Peyer's patch (tissue), 4 donors: ENCODE measurements around the gene ABLIM2.

Experiments used
- POLR2A ChIP-seq, 2 donors: fragments of 450-650 bp; IDR thresholded peaks; one replicate each; pipeline ENCODE4 v1.5.1; 2017; ENCODE audit warnings: antibody characterized with exemption in 2 of 2, mild to moderate bottlenecking in 2 of 2, moderate library complexity in 2 of 2
- TF ChIP-seq, protein P1 (sequence below), 6 experiments: fragments of 450-650 bp in 4 of 6; fragments of 200-600 bp in 2 of 6; sonication (generic) in 1 of 6; IDR thresholded peaks; one replicate each; pipeline ENCODE4 v1.5.1; 2017 to 2019; ENCODE audit warnings: antibody characterized with exemption in 6 of 6, mild to moderate bottlenecking in 3 of 6, moderate library complexity in 1 of 6

GRCh38 chr4:8093587-8094274 is 64.9 kb downstream of the ABLIM2 start:
- TF ChIP-seq POLR2A (IDR thresholded peaks at IDR 0.05): no peak
- TF ChIP-seq, protein P1, sequence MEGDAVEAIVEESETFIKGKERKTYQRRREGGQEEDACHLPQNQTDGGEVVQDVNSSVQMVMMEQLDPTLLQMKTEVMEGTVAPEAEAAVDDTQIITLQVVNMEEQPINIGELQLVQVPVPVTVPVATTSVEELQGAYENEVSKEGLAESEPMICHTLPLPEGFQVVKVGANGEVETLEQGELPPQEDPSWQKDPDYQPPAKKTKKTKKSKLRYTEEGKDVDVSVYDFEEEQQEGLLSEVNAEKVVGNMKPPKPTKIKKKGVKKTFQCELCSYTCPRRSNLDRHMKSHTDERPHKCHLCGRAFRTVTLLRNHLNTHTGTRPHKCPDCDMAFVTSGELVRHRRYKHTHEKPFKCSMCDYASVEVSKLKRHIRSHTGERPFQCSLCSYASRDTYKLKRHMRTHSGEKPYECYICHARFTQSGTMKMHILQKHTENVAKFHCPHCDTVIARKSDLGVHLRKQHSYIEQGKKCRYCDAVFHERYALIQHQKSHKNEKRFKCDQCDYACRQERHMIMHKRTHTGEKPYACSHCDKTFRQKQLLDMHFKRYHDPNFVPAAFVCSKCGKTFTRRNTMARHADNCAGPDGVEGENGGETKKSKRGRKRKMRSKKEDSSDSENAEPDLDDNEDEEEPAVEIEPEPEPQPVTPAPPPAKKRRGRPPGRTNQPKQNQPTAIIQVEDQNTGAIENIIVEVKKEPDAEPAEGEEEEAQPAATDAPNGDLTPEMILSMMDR (IDR thresholded peaks at IDR 0.05): no peak
